22Rv1 (cell line): ENCODE measurements around the gene SLC25A51.

ENCODE experiments used
- ZFX ChIP-seq: fragments of 450-650 bp; IDR thresholded peaks from 2 replicates; pipeline ENCODE4 v1.6.1; 2017; ENCODE audit warnings: antibody characterized with exemption, borderline replicate concordance
- TF ChIP-seq, protein P1 (sequence below): fragments of 450-650 bp; IDR thresholded peaks from 2 replicates; pipeline ENCODE4 v1.5.1; 2017; ENCODE audit warnings: mild to moderate bottlenecking

DNA sequence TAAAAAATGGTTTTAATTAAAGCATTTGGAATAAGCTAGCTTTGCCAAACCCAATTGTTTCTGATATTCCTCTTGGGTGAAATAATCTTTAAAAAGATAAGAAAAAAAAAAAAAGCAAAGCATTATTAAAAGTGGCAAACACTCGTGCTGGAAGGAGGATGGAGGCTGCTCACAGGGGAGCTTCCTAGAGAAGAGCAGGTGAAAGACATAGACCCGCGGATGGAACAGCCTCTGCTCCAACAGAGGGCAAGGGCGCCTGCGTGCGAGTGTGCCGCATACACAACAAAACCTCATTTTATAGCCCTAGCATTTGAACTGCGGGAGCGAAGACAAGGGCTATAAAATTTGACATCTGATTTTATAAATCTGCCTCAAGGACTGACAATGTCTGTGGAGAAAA is 33.4 kb upstream of the SLC25A51 start:
- TF ChIP-seq, protein P1, sequence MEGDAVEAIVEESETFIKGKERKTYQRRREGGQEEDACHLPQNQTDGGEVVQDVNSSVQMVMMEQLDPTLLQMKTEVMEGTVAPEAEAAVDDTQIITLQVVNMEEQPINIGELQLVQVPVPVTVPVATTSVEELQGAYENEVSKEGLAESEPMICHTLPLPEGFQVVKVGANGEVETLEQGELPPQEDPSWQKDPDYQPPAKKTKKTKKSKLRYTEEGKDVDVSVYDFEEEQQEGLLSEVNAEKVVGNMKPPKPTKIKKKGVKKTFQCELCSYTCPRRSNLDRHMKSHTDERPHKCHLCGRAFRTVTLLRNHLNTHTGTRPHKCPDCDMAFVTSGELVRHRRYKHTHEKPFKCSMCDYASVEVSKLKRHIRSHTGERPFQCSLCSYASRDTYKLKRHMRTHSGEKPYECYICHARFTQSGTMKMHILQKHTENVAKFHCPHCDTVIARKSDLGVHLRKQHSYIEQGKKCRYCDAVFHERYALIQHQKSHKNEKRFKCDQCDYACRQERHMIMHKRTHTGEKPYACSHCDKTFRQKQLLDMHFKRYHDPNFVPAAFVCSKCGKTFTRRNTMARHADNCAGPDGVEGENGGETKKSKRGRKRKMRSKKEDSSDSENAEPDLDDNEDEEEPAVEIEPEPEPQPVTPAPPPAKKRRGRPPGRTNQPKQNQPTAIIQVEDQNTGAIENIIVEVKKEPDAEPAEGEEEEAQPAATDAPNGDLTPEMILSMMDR = no peak
- TF ChIP-seq ZFX = no peak
